Mesothelial cell of epicardium (in vitro differentiated cells): Measurements from ENCODE around the gene ZNF281. TPM values are rescaled to one million over a fixed set of nuclear protein-coding genes. Genes with fewer than 3 reads are reported as not detected.

Experiments
- DNase-seq, 2 experiments: peaks; one replicate each; pipeline ENCODE4 v3.0.0; 2021; ENCODE audit warnings: low spot score in 2 of 2; ENCODE audit not compliant: unreplicated experiment in 2 of 2
- H3K27ac Mint-ChIP-seq: 2 replicates; pipeline ENCODE4 v1.8.0; 2021; ENCODE audit warnings: mixed read lengths
- H3K27me3 Mint-ChIP-seq: 2 replicates; pipeline ENCODE4 v1.8.0; 2021; ENCODE audit warnings: low read depth, mixed read lengths
- H3K36me3 Mint-ChIP-seq: 2 replicates; pipeline ENCODE4 v1.8.0; 2021; ENCODE audit warnings: mixed read lengths
- H3K4me1 Mint-ChIP-seq: 2 replicates; pipeline ENCODE4 v1.8.0; 2021; ENCODE audit warnings: mixed read lengths
- H3K4me3 Mint-ChIP-seq: 2 replicates; pipeline ENCODE4 v1.8.0; 2021; ENCODE audit warnings: mild to moderate bottlenecking, moderate library complexity, mixed read lengths
- H3K9me3 Mint-ChIP-seq: 2 replicates; pipeline ENCODE4 v1.8.0; 2021; ENCODE audit warnings: mixed read lengths
- CTCF ChIP-seq: fragments of 200-600 bp; sonication (generic); IDR thresholded peaks from one replicate; pipeline ENCODE4 v1.5.0; 2021; ENCODE audit warnings: antibody characterized with exemption; ENCODE audit not compliant: unreplicated experiment
- total RNA-seq: library from RNA; stranded (reverse); gene quantifications from 3 replicates; pipeline ENCODE4 v1.2.1, GENCODE V29; 2021

ZNF281 gene
- 24.7 to 26.5 TPM (median 25.3 TPM) in 3 replicates for total RNA-seq

GRCh38 chr1:200409761-200410565 is at the start of gene ZNF281:
Gene ZNF281 (minus strand): TSS chr1:200410036. CDS start chr1:200409705, 331 bp downstream.
- Mint-ChIP-seq H3K36me3 (peaks cover 29% of the 10 kb centered on the region), H3K4me3 (peak within 1 kb of the TSS; percentile 99), H3K27ac (peak within 1 kb of the TSS; percentile 93), H3K27me3 (no peaks in the 10 kb centered on the region), H3K4me1 (peaks cover 61% of the 10 kb centered on the region), H3K9me3 (no peaks in the 10 kb centered on the region)
- peak; percentile 95 to 98 for DNase-seq
- no peak for TF ChIP-seq CTCF

DNA sequence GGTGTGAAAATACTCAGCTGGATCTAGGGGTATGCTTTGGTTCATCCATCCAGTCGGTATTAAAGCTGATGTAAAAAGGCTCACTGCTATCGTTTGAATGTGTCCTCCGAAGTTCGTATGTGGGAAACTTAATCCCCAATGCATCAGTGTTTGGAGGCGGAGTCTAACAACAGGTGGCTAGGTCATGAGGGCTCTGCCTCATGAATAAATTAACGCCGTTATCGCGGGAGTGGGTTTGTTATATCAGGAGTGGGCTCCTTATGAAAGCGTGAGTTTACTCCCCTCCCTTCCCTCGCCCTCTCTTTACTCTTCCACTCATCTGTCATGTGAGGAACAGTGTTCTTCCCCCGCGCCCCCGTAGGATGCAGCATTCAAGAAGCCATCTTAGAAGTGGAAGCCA is 48.9 kb upstream of the ZNF281 start:
- DNase-seq, result no peak
- H3K4me3 Mint-ChIP-seq, result no peak overlapping the region
- no peaks in the 10 kb centered on the region for H3K9me3 Mint-ChIP-seq
- H3K4me1 Mint-ChIP-seq, result no peaks in the 10 kb centered on the region
- H3K27me3 Mint-ChIP-seq, result no peaks in the 10 kb centered on the region
- no peaks in the 10 kb centered on the region for H3K36me3 Mint-ChIP-seq
- no peak for TF ChIP-seq CTCF
- no peak overlapping the region for H3K27ac Mint-ChIP-seq

GRCh38 chr1:200457810-200458209 is 48.0 kb upstream of the ZNF281 start:
- no peaks in the 10 kb centered on the region for H3K9me3 Mint-ChIP-seq
- H3K4me3 Mint-ChIP-seq, result no peak overlapping the region

DNA sequence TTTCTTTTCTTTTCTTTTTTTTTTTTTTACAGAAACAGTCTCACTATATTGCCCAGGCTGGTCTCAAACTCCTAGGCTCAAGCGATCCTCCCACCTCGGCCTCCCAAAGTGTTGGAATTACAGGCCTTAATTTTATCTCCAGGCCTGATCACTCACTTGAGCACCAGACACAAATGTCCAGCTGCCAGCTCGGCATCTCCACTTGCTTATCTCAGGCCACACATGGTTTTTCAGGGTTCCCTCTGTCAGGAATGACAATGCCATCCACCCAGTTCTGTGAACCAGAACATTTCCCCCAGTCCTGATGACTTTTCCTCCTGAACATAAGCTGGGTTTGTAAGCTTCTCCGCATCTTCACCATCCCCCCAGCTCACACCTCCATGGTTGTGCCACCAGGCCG is 44.6 kb upstream of the ZNF281 start:
- peaks cover 6% of the 10 kb centered on the region for H3K4me1 Mint-ChIP-seq
- H3K9me3 Mint-ChIP-seq, result no peaks in the 10 kb centered on the region
- no peak for DNase-seq
- TF ChIP-seq CTCF, result no peak
- no peaks in the 10 kb centered on the region for H3K36me3 Mint-ChIP-seq
- no peak overlapping the region for H3K27ac Mint-ChIP-seq
- no peak overlapping the region for H3K4me3 Mint-ChIP-seq
- H3K27me3 Mint-ChIP-seq, result no peaks in the 10 kb centered on the region

More at GRCh38 chr1:200457810-200458209, 48.0 kb upstream of the ZNF281 start:
- TF ChIP-seq CTCF, result no peak
- Mint-ChIP-seq H3K27ac (no peak overlapping the region), H3K27me3 (no peaks in the 10 kb centered on the region), H3K36me3 (no peaks in the 10 kb centered on the region), H3K4me1 (peaks cover 5% of the 10 kb centered on the region)
- no peak for DNase-seq

DNA sequence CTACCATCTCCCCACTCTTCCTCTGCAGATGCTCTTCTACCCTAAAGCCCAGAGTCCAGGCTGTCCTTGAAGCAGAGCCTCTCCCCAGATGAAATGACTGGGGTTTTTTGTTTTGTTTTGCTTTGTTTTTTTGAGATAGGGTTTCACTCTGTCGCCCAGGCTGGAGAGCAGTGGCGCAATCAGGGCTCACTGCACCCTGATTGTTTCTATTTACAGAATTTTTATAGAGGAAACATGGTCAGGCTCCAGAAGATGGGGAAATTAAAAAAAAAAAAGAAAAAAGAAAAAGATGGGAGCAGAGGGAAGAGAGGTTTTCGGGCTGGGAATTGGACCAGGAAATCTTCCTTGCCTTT is 43.7 kb upstream of the ZNF281 start:
- Mint-ChIP-seq H3K9me3 (no peaks in the 10 kb centered on the region), H3K4me3 (no peak overlapping the region), H3K27ac (no peak overlapping the region), H3K27me3 (no peaks in the 10 kb centered on the region), H3K36me3 (no peaks in the 10 kb centered on the region), H3K4me1 (peaks cover 6% of the 10 kb centered on the region)
- TF ChIP-seq CTCF, result no peak
- DNase-seq, result no peak
